ENCODE measurements around the gene DPP7. TPM values are rescaled to one million over a fixed set of nuclear protein-coding genes. Genes with fewer than 3 reads are reported as not detected.

Gene DPP7
- total and polyA plus RNA-seq, 2 experiments from 2014 or later: 19.7 to 26.8 TPM

DNA sequence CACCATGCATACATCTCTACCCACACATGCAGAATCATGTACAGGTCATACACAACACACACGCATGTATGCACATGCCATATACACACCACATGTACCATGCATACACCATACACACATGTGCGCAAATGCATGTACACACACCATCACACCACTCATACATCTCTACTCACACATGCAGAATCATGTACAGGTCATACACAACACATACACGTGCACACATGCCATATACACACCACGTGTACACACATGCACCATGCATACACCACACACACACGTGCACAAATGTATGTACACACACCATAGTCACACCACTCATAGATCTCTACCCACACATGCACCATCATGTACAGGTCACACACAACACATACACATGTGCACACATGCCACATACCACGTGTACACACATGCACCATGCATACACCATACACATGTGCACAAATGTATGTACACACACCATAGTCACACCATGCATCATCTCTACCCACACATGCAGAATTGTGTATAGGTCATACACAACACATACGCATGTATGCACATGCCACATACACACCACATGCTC is 38.4 kb upstream of the DPP7 start:
- H3F3A ChIP-seq (replicated peaks; ENCODE audit: low read depth): peaks cover 23% of the 10 kb centered on the region
- peaks cover 33% of the 10 kb centered on the region for H3K27me3 ChIP-seq (ENCODE audit: insufficient read depth)
- Mint-ChIP-seq H3K36me3 (ENCODE audit: low read depth) (no peaks in the 10 kb centered on the region), H3K27me3 (ENCODE audit: insufficient read depth, low read depth, poor library complexity) (peaks cover 38% of the 10 kb centered on the region), H3K4me3 (no peak overlapping the region), H3K9me3 (peaks cover 13% of the 10 kb centered on the region; the same call in 2 of the 3 replicates), H3K27ac (no peak overlapping the region), H3K4me1 (peaks cover 2% of the 10 kb centered on the region; the same call in 1 of the 3 replicates)
- H3K27ac ChIP-seq (ENCODE audit: low read depth): no peak overlapping the region
- no peak for ATAC-seq
- no peaks in the 10 kb centered on the region; the same call in 1 of the 2 replicates for H4K20me1 ChIP-seq (replicated peaks; ENCODE audit: insufficient read depth)
- DNase-seq (ENCODE audit: low spot score): no peak
- TF ChIP-seq EZH2phosphoT487 (IDR thresholded peaks at IDR 0.05; ENCODE audit: unreplicated experiment) (no peak), ZNF462 (CRISPR knock-in tag; IDR thresholded peaks at IDR 0.05) (no peak), ETS1 (IDR thresholded peaks at IDR 0.05) (no peak), STAT1 (IDR thresholded peaks at IDR 0.05; ENCODE audit: unreplicated experiment) (no peak), CREB1 (CRISPR knock-in tag; IDR thresholded peaks at IDR 0.05; ENCODE audit: low read depth) (no peak), NANOG (IDR thresholded peaks at IDR 0.05; ENCODE audit: borderline replicate concordance) (no peak), ZNF114 (CRISPR knock-in tag; IDR thresholded peaks at IDR 0.05) (no peak), JUNB (IDR thresholded peaks at IDR 0.05; ENCODE audit: unreplicated experiment) (no peak), ZNF331 (CRISPR knock-in tag; IDR thresholded peaks at IDR 0.05; ENCODE audit: low read depth) (no peak), POLR2AphosphoS5 (IDR thresholded peaks at IDR 0.05; ENCODE audit: low read depth) (no peak), EZH2 (IDR thresholded peaks at IDR 0.05; ENCODE audit: low read depth, unreplicated experiment) (no peak), REST (IDR thresholded peaks at IDR 0.05; ENCODE audit: unreplicated experiment) (no peak)
- TF ChIP-seq, protein P1, sequence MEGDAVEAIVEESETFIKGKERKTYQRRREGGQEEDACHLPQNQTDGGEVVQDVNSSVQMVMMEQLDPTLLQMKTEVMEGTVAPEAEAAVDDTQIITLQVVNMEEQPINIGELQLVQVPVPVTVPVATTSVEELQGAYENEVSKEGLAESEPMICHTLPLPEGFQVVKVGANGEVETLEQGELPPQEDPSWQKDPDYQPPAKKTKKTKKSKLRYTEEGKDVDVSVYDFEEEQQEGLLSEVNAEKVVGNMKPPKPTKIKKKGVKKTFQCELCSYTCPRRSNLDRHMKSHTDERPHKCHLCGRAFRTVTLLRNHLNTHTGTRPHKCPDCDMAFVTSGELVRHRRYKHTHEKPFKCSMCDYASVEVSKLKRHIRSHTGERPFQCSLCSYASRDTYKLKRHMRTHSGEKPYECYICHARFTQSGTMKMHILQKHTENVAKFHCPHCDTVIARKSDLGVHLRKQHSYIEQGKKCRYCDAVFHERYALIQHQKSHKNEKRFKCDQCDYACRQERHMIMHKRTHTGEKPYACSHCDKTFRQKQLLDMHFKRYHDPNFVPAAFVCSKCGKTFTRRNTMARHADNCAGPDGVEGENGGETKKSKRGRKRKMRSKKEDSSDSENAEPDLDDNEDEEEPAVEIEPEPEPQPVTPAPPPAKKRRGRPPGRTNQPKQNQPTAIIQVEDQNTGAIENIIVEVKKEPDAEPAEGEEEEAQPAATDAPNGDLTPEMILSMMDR (conservative IDR thresholded peaks at IDR 0.05; ENCODE audit: low read depth in 2 of 2): no peak
- H3K4me2 ChIP-seq: no peak overlapping the region
- H3K4me1 ChIP-seq (ENCODE audit: insufficient read depth): peaks cover 2% of the 10 kb centered on the region; the same call in 1 of the 2 replicates
- no peaks in the 10 kb centered on the region for H3K79me2 ChIP-seq (replicated peaks; ENCODE audit: insufficient read depth)
- H3K9me2 ChIP-seq (ENCODE audit: insufficient read depth): no peaks in the 10 kb centered on the region
- H3K4me3 ChIP-seq: no peak overlapping the region
- no peaks in the 10 kb centered on the region for H3K36me3 ChIP-seq (ENCODE audit: insufficient read depth)
- H2AFZ ChIP-seq: no peak overlapping the region
